Neuron (in vitro differentiated cells): ENCODE results near the gene ATXN7L1.
A peak's percentile ranks its signal among the peaks of the same experiment; 100 is the strongest.

Experiments
- H2AFZ ChIP-seq: one replicate; pipeline ENCODE4 v1.6.1; 2013; ENCODE audit warnings: low read depth, mild to moderate bottlenecking, inconsistent platforms, low read length, moderate library complexity
- H3K27me3 ChIP-seq: one replicate; pipeline ENCODE4 v1.6.1; 2013; ENCODE audit warnings: low read length; ENCODE audit not compliant: insufficient read depth
- H3K36me3 ChIP-seq: one replicate; pipeline ENCODE4 v1.6.1; 2013; ENCODE audit warnings: low read length; ENCODE audit not compliant: insufficient read depth
- H3K4me1 ChIP-seq: one replicate; pipeline ENCODE4 v1.6.1; 2013; ENCODE audit warnings: low read length; ENCODE audit not compliant: insufficient read depth
- H3K4me3 ChIP-seq: 2 replicates; pipeline ENCODE4 v1.5.1; 2013; ENCODE audit warnings: mild to moderate bottlenecking, low read length, moderate library complexity
- H3K9me3 ChIP-seq: one replicate; pipeline ENCODE4 v1.6.1; 2013; ENCODE audit warnings: low read length

Gene ATXN7L1

DNA sequence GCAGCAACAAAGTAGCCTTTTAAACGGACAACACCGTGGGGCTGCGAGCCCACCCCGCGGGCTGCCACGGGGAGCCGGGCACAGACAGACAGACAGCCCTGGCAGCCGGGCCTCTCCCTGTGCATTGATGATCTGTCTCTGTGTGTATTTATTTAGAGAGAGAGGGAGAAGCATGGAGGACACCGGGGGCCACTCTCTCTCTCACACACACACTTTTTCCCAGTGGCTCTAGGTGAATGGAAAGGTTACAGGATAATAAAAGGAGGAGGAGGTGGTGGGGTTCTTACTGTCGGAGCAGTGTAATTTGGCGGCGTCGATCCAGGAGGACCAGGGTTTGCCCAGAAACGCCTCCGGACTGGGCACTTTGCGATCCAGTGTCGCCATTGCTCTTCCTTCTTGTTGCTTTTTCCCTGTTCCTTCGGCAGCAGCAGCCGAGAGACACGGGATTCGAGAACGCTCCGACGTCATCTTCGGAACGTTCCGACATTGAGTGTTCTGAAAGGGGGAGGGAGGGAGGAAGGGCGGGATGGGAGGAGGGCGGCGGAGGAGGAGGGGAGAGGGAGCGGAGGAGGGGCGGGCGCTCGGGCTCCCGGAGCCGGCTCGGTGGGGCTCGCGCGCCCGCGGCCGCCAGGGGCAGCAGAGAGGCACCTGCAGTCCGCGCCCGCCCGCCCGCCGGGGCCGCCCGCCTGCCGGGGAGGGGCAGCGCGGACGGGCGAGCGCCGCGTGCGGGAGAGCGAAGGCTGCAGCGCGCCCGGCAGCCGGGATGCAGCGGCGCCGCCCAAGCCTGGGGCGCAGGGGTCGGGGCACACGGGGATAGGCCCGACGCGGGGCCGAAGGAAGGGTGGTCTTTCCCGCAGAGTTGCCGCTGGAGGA, at the start of gene ATXN7L1:
Gene ATXN7L1 (minus strand): TSS at position 509 of the 873 bp plus-strand sequence. CDS start 41 bp downstream, at position 468.
- Histone ChIP-seq H2AFZ (peak within 1 kb of the TSS; percentile 96), H3K36me3 (peaks cover 16% of the 10 kb centered on the region), H3K4me3 (peak within 1 kb of the TSS; percentile 96), H3K9me3 (no peaks in the 10 kb centered on the region), H3K4me1 (peaks cover 29% of the 10 kb centered on the region), H3K27me3 (no peaks in the 10 kb centered on the region)

DNA sequence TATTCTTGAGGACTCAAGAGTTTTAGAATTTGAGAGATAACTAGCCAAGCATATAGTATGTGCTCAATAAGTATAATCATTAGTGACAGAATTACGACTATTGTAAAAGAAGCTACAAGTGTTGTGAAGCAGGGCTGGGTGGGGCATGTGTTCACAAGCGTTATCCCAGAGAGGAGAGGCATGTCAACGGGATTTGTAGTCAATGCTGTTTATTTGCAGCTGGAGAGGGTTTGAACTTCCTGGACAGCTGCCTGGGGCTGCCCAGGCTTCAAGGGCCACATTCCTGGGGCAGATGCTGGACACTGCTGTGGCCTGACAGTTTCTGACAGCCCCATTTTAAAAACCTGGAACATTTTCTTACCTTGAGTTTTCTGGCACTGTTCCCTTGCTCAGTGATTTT, 49.7 kb upstream of the ATXN7L1 start:
- peaks cover 6% of the 10 kb centered on the region for H3K9me3 ChIP-seq
- no peaks in the 10 kb centered on the region for H3K27me3 ChIP-seq
- no peak overlapping the region for H2AFZ ChIP-seq
- H3K36me3 ChIP-seq, result no peaks in the 10 kb centered on the region
- H3K4me1 ChIP-seq, result no peaks in the 10 kb centered on the region
- no peak overlapping the region for H3K4me3 ChIP-seq

- H3K36me3 ChIP-seq, result no peaks in the 10 kb centered on the region
- H3K9me3 ChIP-seq, result peaks cover 6% of the 10 kb centered on the region
- no peaks in the 10 kb centered on the region for H3K4me1 ChIP-seq
- no peak overlapping the region for H2AFZ ChIP-seq
- H3K27me3 ChIP-seq, result no peaks in the 10 kb centered on the region
- no peak overlapping the region for H3K4me3 ChIP-seq
Observed at GRCh38 chr7:105924945-105925344, 48.5 kb upstream of the ATXN7L1 start.

DNA sequence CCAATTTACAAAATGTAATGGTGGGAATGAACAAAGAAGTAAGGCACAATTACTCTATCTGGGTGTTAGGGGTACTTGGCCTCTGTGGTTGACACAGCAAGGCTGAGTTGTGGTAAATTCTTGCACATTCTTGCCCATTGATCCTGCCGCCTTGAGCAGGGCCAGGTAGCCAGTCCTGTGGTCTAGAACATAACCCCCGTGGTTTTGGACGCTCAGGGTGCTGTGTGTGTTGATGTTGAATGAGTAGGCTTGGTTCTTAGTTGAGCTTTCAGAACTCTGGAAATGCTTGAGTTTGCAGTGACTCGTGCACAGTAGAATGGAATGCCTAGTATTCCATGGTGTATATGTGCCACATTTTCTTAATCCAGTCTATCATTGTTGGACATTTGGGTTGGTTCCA, 44.4 kb upstream of the ATXN7L1 start:
- Histone ChIP-seq H3K9me3 (peaks cover 6% of the 10 kb centered on the region), H3K4me1 (no peaks in the 10 kb centered on the region), H3K27me3 (no peaks in the 10 kb centered on the region), H2AFZ (no peak overlapping the region), H3K36me3 (no peaks in the 10 kb centered on the region), H3K4me3 (no peak overlapping the region)

DNA sequence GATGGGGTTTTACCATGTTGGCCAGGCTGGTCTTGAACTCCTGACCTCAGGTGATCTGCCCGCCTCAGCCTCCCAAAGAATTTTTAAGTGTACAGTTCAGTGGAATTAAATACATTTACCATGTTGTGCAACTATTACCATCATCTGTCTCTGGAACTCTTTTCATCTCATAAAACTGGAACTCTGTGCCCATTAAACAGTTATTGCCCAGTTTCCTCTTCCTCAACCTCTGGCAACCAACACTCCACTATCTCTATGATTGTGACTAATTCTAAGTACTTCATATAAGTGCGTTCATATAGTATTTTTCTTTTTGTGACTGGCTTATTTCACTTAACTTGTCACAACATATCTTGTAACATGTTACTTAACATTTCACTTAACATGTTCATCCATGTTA, 41.3 kb upstream of the ATXN7L1 start:
- H2AFZ ChIP-seq, result no peak overlapping the region
- no peaks in the 10 kb centered on the region for H3K27me3 ChIP-seq
- H3K36me3 ChIP-seq, result peaks cover 5% of the 10 kb centered on the region
- peaks cover 3% of the 10 kb centered on the region for H3K9me3 ChIP-seq
- H3K4me3 ChIP-seq, result no peak overlapping the region
- H3K4me1 ChIP-seq, result no peaks in the 10 kb centered on the region

GRCh38 chr7:105916603-105917002, 40.2 kb upstream of the ATXN7L1 start:
- H2AFZ ChIP-seq, result no peak overlapping the region
- no peak overlapping the region for H3K4me3 ChIP-seq
- peaks cover 5% of the 10 kb centered on the region for H3K36me3 ChIP-seq
- H3K4me1 ChIP-seq, result no peaks in the 10 kb centered on the region
- no peaks in the 10 kb centered on the region for H3K9me3 ChIP-seq
- H3K27me3 ChIP-seq, result no peaks in the 10 kb centered on the region

- Histone ChIP-seq H3K4me1 (no peaks in the 10 kb centered on the region), H3K9me3 (peaks cover 11% of the 10 kb centered on the region), H3K27me3 (no peaks in the 10 kb centered on the region), H3K36me3 (peaks cover 5% of the 10 kb centered on the region), H3K4me3 (no peak overlapping the region), H2AFZ (no peak overlapping the region)
Observed at GRCh38 chr7:105913947-105914346, 37.5 kb upstream of the ATXN7L1 start.

DNA sequence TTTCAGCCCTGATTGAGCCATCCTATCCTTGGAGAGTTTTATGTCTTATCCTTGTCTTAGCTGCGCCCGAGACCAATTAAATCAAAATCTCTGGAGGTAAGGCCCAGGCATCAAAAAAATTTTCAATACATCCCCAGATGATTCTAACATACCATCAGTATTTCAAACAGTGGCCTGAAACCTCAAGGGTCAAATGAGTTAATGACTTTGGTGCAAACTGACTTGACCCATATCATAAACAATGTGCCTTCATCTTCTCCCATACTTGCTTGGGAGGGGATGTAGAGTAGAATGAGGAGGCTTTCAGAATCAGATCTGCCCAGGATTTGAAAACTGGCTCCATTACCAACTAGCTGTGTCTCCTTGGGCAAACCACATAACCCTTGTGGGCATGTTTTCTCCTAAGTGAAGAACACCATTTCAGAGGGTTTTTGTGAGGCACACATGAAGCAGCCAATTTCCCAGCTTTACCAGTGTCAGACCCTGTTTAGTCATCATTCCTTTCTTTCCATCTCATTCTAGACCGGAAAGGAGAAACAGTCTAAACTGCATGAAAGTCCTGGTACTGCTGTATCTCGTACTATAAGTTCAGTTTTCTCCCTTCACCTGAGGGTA, 35.7 kb upstream of the ATXN7L1 start:
- peaks cover 5% of the 10 kb centered on the region for H3K36me3 ChIP-seq
- H3K4me1 ChIP-seq, result no peaks in the 10 kb centered on the region
- no peak overlapping the region for H3K4me3 ChIP-seq
- peaks cover 11% of the 10 kb centered on the region for H3K9me3 ChIP-seq
- no peaks in the 10 kb centered on the region for H3K27me3 ChIP-seq
- no peak overlapping the region for H2AFZ ChIP-seq

GRCh38 chr7:105910172-105910571, 33.8 kb upstream of the ATXN7L1 start:
- no peak overlapping the region for H3K4me3 ChIP-seq
- H3K36me3 ChIP-seq, result peaks cover 5% of the 10 kb centered on the region
- H3K27me3 ChIP-seq, result no peaks in the 10 kb centered on the region
- H3K4me1 ChIP-seq, result no peaks in the 10 kb centered on the region
- no peak overlapping the region for H2AFZ ChIP-seq
- peaks cover 11% of the 10 kb centered on the region for H3K9me3 ChIP-seq

DNA sequence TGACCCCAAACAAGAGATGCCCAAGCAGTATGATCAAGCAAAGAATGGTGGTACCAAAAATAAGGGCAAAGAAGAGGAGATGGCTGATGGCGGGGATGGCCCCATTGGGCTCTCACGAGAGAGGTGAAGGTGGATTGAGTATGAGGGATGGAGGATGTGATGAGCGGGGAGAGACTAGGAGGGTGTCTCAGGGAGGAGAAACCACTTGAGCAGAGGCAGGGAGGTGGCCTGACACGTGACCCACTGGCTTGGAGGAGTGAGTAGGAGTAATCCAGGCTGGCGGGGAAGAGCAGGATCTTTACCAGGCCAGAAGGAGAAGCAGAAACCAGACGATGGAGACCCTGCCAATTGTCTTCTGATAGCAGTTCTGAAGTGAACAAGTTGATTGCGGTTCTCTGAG, 33.3 kb upstream of the ATXN7L1 start:
- Histone ChIP-seq H3K4me1 (no peaks in the 10 kb centered on the region), H3K4me3 (no peak overlapping the region), H3K27me3 (no peaks in the 10 kb centered on the region), H3K9me3 (peaks cover 11% of the 10 kb centered on the region), H2AFZ (no peak overlapping the region), H3K36me3 (peaks cover 5% of the 10 kb centered on the region)

GRCh38 chr7:105907129-105907846, 30.9 kb upstream of the ATXN7L1 start:
- Histone ChIP-seq H3K4me3 (no peak overlapping the region), H3K9me3 (peaks cover 11% of the 10 kb centered on the region), H3K27me3 (no peaks in the 10 kb centered on the region), H3K36me3 (no peaks in the 10 kb centered on the region), H2AFZ (no peak overlapping the region), H3K4me1 (no peaks in the 10 kb centered on the region)

- Histone ChIP-seq H3K4me1 (no peaks in the 10 kb centered on the region), H3K27me3 (no peaks in the 10 kb centered on the region), H2AFZ (no peak overlapping the region), H3K36me3 (no peaks in the 10 kb centered on the region), H3K4me3 (no peak overlapping the region), H3K9me3 (peaks cover 11% of the 10 kb centered on the region)
Observed at GRCh38 chr7:105906695-105907094, 30.3 kb upstream of the ATXN7L1 start.

- Histone ChIP-seq H3K4me3 (no peak overlapping the region), H2AFZ (no peak overlapping the region), H3K27me3 (no peaks in the 10 kb centered on the region), H3K9me3 (peaks cover 9% of the 10 kb centered on the region), H3K4me1 (no peaks in the 10 kb centered on the region), H3K36me3 (no peaks in the 10 kb centered on the region)
Observed at GRCh38 chr7:105905910-105906568, 29.6 kb upstream of the ATXN7L1 start.
